ENCODE results near the gene ANXA3. TPM values are rescaled to one million over a fixed set of nuclear protein-coding genes. Genes with fewer than 3 reads are reported as not detected.
A peak's percentile ranks its signal among the peaks of the same experiment; 100 is the strongest.
"Not testable (repeated sequence)": the region's sequence is repeated elsewhere in the genome, so short reads cannot be mapped to it uniquely, and the experiment has no call there.

Gene ANXA3
- total RNA-seq = not detected

GRCh38 chr4:78551420-78552351, at the start of gene ANXA3:
ANXA3 (plus strand) TSS chr4:78551770; CDS start chr4:78554474, 2,704 bp downstream.
- Mint-ChIP-seq H3K27ac (no peak within 1 kb of the TSS), H3K4me3 (peak within 1 kb of the TSS; percentile 52), H3K27me3 (peaks cover 46% of the 10 kb centered on the region), H3K9me3 (no peaks in the 10 kb centered on the region), H3K4me1 (peaks cover 5% of the 10 kb centered on the region), H3K36me3 (ENCODE audit: low read depth) (no peaks in the 10 kb centered on the region)
- ATAC-seq (replicated peaks) = no peak

GRCh38 chr4:78506260-78506659, 45.3 kb upstream of the ANXA3 start:
- H3K4me3 Mint-ChIP-seq; H3K27ac Mint-ChIP-seq; H3K9me3 Mint-ChIP-seq; H3K36me3 Mint-ChIP-seq (ENCODE audit: low read depth); H3K4me1 Mint-ChIP-seq; ATAC-seq (replicated peaks): not testable (repeated sequence)
- H3K27me3 Mint-ChIP-seq = peaks cover 11% of the 10 kb centered on the region

- H3K36me3 Mint-ChIP-seq (ENCODE audit: low read depth) = no peaks in the 10 kb centered on the region
These were observed 42.5 kb upstream of the ANXA3 start for GRCh38 chr4:78509043-78509442.

GRCh38 chr4:78510108-78510507, 41.5 kb upstream of the ANXA3 start:
- H3K27ac Mint-ChIP-seq = no peak overlapping the region
- H3K36me3 Mint-ChIP-seq (ENCODE audit: low read depth) = no peaks in the 10 kb centered on the region
- H3K4me1 Mint-ChIP-seq = no peaks in the 10 kb centered on the region
- H3K4me3 Mint-ChIP-seq = no peak overlapping the region
- ATAC-seq (replicated peaks) = no peak
- peaks cover 7% of the 10 kb centered on the region for H3K27me3 Mint-ChIP-seq
- H3K9me3 Mint-ChIP-seq = no peaks in the 10 kb centered on the region

More at GRCh38 chr4:78509043-78509442, 42.5 kb upstream of the ANXA3 start:
- no peak for ATAC-seq (replicated peaks)
- no peak overlapping the region for H3K27ac Mint-ChIP-seq
- H3K9me3 Mint-ChIP-seq = no peaks in the 10 kb centered on the region
- peaks cover 7% of the 10 kb centered on the region for H3K27me3 Mint-ChIP-seq
- H3K4me1 Mint-ChIP-seq = no peaks in the 10 kb centered on the region
- H3K4me3 Mint-ChIP-seq = no peak overlapping the region

GRCh38 chr4:78510681-78511080, 40.9 kb upstream of the ANXA3 start:
- H3K4me1 Mint-ChIP-seq = no peaks in the 10 kb centered on the region
- ATAC-seq (replicated peaks) = no peak
- peaks cover 3% of the 10 kb centered on the region for H3K27me3 Mint-ChIP-seq
- no peak overlapping the region for H3K4me3 Mint-ChIP-seq
- no peaks in the 10 kb centered on the region for H3K9me3 Mint-ChIP-seq
- H3K36me3 Mint-ChIP-seq (ENCODE audit: low read depth) = no peaks in the 10 kb centered on the region
- no peak overlapping the region for H3K27ac Mint-ChIP-seq

GRCh38 chr4:78512357-78512920, 39.1 kb upstream of the ANXA3 start:
- H3K9me3 Mint-ChIP-seq = no peaks in the 10 kb centered on the region

GRCh38 chr4:78513411-78513975, 38.1 kb upstream of the ANXA3 start:
- H3K27me3 Mint-ChIP-seq = no peaks in the 10 kb centered on the region

More at GRCh38 chr4:78512357-78512920, 39.1 kb upstream of the ANXA3 start:
- H3K4me3 Mint-ChIP-seq = no peak overlapping the region
- H3K36me3 Mint-ChIP-seq (ENCODE audit: low read depth) = no peaks in the 10 kb centered on the region
- no peak for ATAC-seq (replicated peaks)
- no peaks in the 10 kb centered on the region for H3K4me1 Mint-ChIP-seq
- H3K27ac Mint-ChIP-seq = no peak overlapping the region
- H3K27me3 Mint-ChIP-seq = no peaks in the 10 kb centered on the region

GRCh38 chr4:78517050-78517652, 34.4 kb upstream of the ANXA3 start:
- Mint-ChIP-seq H3K36me3 (ENCODE audit: low read depth) (no peaks in the 10 kb centered on the region), H3K27me3 (peaks cover 4% of the 10 kb centered on the region), H3K4me1 (no peaks in the 10 kb centered on the region), H3K9me3 (no peaks in the 10 kb centered on the region), H3K4me3 (no peak overlapping the region), H3K27ac (no peak overlapping the region)
- ATAC-seq (replicated peaks) = no peak

More at GRCh38 chr4:78513411-78513975, 38.1 kb upstream of the ANXA3 start:
- H3K9me3 Mint-ChIP-seq = no peaks in the 10 kb centered on the region
- H3K27ac Mint-ChIP-seq = no peak overlapping the region
- H3K4me1 Mint-ChIP-seq = no peaks in the 10 kb centered on the region
- H3K36me3 Mint-ChIP-seq (ENCODE audit: low read depth) = no peaks in the 10 kb centered on the region
- no peak overlapping the region for H3K4me3 Mint-ChIP-seq
- no peak for ATAC-seq (replicated peaks)

- ATAC-seq (replicated peaks) = no peak
- Mint-ChIP-seq H3K27me3 (peaks cover 4% of the 10 kb centered on the region), H3K36me3 (ENCODE audit: low read depth) (no peaks in the 10 kb centered on the region)
These were observed 33.0 kb upstream of the ANXA3 start for GRCh38 chr4:78518561-78518960.

GRCh38 chr4:78519962-78520361, 31.6 kb upstream of the ANXA3 start:
- Mint-ChIP-seq H3K36me3 (ENCODE audit: low read depth) (no peaks in the 10 kb centered on the region), H3K4me3 (no peak overlapping the region), H3K27ac (no peak overlapping the region), H3K9me3 (no peaks in the 10 kb centered on the region), H3K27me3 (peaks cover 12% of the 10 kb centered on the region), H3K4me1 (no peaks in the 10 kb centered on the region)
- ATAC-seq (replicated peaks) = no peak

More at GRCh38 chr4:78518561-78518960, 33.0 kb upstream of the ANXA3 start:
- H3K4me3 Mint-ChIP-seq = no peak overlapping the region
- H3K27ac Mint-ChIP-seq = no peak overlapping the region
- H3K9me3 Mint-ChIP-seq = no peaks in the 10 kb centered on the region
- H3K4me1 Mint-ChIP-seq = no peaks in the 10 kb centered on the region

- ATAC-seq (replicated peaks) = no peak
- Mint-ChIP-seq H3K4me3 (no peak overlapping the region), H3K27me3 (peaks cover 12% of the 10 kb centered on the region), H3K36me3 (ENCODE audit: low read depth) (no peaks in the 10 kb centered on the region), H3K27ac (no peak overlapping the region), H3K9me3 (no peaks in the 10 kb centered on the region), H3K4me1 (no peaks in the 10 kb centered on the region)
These were observed 30.8 kb upstream of the ANXA3 start for GRCh38 chr4:78520808-78521226.

GRCh38 chr4:78524009-78524408, 27.6 kb upstream of the ANXA3 start:
- H3K4me1 Mint-ChIP-seq = no peaks in the 10 kb centered on the region
- no peak for ATAC-seq (replicated peaks)
- no peaks in the 10 kb centered on the region for H3K9me3 Mint-ChIP-seq
- no peak overlapping the region for H3K4me3 Mint-ChIP-seq
- no peak overlapping the region for H3K27ac Mint-ChIP-seq
- H3K36me3 Mint-ChIP-seq (ENCODE audit: low read depth) = no peaks in the 10 kb centered on the region
- H3K27me3 Mint-ChIP-seq = peaks cover 12% of the 10 kb centered on the region

GRCh38 chr4:78525559-78525958, 26.0 kb upstream of the ANXA3 start:
- Mint-ChIP-seq H3K4me3 (no peak overlapping the region), H3K27me3 (peaks cover 8% of the 10 kb centered on the region), H3K36me3 (ENCODE audit: low read depth) (no peaks in the 10 kb centered on the region), H3K4me1 (no peaks in the 10 kb centered on the region), H3K27ac (no peak overlapping the region), H3K9me3 (no peaks in the 10 kb centered on the region)
- no peak for ATAC-seq (replicated peaks)

GRCh38 chr4:78527103-78527502, 24.5 kb upstream of the ANXA3 start:
- Mint-ChIP-seq H3K4me3 (no peak overlapping the region), H3K27ac (no peak overlapping the region), H3K36me3 (ENCODE audit: low read depth) (no peaks in the 10 kb centered on the region), H3K9me3 (peaks cover 1% of the 10 kb centered on the region), H3K27me3 (peaks cover 10% of the 10 kb centered on the region), H3K4me1 (no peaks in the 10 kb centered on the region)
- ATAC-seq (replicated peaks) = no peak

Measured in activated T-helper 17 cell treated with anti-CD3 and anti-CD28 coated beads, Interleukin-2, amount 50 U/mL, for 72 hours (primary cell).